Neutrophil (primary cell): Measurements from ENCODE around the gene ELOVL3.

Experiments used
- H3K27ac ChIP-seq: fragments of 200-600 bp; sonication (generic); 2 replicates; pipeline ENCODE4 v1.5.1; 2016; ENCODE audit warnings: mild to moderate bottlenecking, moderate library complexity
- H3K27me3 ChIP-seq: fragments of 200-600 bp; sonication (generic); 2 replicates; pipeline ENCODE4 v1.6.0; 2016; ENCODE audit warnings: mild to moderate bottlenecking
- H3K36me3 ChIP-seq: fragments of 200-600 bp; sonication (generic); 2 replicates; pipeline ENCODE4 v1.5.1; 2017
- H3K4me1 ChIP-seq, 2 experiments: fragments of 200-600 bp in 1 of 2; sonication (generic) in 1 of 2; 1 replicate in 1 of 2; 2 replicates in 1 of 2; pipeline versions ENCODE4 v1.5.1 to v1.6.1; 2013 to 2016; ENCODE audit warnings: low read depth in 1 of 2, low read length in 1 of 2, mild to moderate bottlenecking in 1 of 2, moderate library complexity in 1 of 2; ENCODE audit not compliant: control insufficient read depth in 1 of 2, insufficient read depth in 1 of 2
- H3K4me3 ChIP-seq, 2 experiments: fragments of 200-600 bp in 1 of 2; sonication (generic) in 1 of 2; 1 replicate in 1 of 2; 2 replicates in 1 of 2; pipeline ENCODE4 v1.5.1; 2013 to 2016; ENCODE audit warnings: low read depth in 1 of 2, low read length in 1 of 2, mild to moderate bottlenecking in 1 of 2, moderate library complexity in 1 of 2
- H3K9me3 ChIP-seq: fragments of 200-600 bp; sonication (generic); 2 replicates; pipeline ENCODE4 v1.5.1; 2016
- CTCF ChIP-seq: fragments of 200-600 bp; sonication (generic); IDR thresholded peaks from 2 replicates; pipeline ENCODE4 v1.5.1; 2016; ENCODE audit warnings: antibody characterized with exemption

ELOVL3 gene

GRCh38 chr10:102222797-102223196, 3.3 kb upstream of the ELOVL3 start:
- Histone ChIP-seq H3K4me1 (peaks cover 22% of the 10 kb centered on the region in 2 experiments), H3K9me3 (no peaks in the 10 kb centered on the region), H3K27ac (no peak overlapping the region), H3K27me3 (peaks cover 8% of the 10 kb centered on the region), H3K4me3 (no peak overlapping the region), H3K36me3 (no peaks in the 10 kb centered on the region)
- no peak for TF ChIP-seq CTCF

GRCh38 chr10:102226542-102226870, 407 bp downstream of the ELOVL3 start:
- TF ChIP-seq CTCF = no peak
- H3K4me3 ChIP-seq = peak overlapping the region; percentile 69 to 82
- H3K27ac ChIP-seq = peak overlapping the region; percentile 65
- H3K9me3 ChIP-seq = no peaks in the 10 kb centered on the region
- no peaks in the 10 kb centered on the region for H3K36me3 ChIP-seq
- peaks cover 28% of the 10 kb centered on the region for H3K27me3 ChIP-seq
- peaks cover 45 to 47% of the 10 kb centered on the region in 2 experiments for H3K4me1 ChIP-seq

GRCh38 chr10:102227050-102227449, 951 bp downstream of the ELOVL3 start:
- Histone ChIP-seq H3K4me1 (peaks cover 50 to 52% of the 10 kb centered on the region in 2 experiments), H3K27ac (peak overlapping the region; percentile 65), H3K9me3 (no peaks in the 10 kb centered on the region), H3K4me3 (peak overlapping the region; percentile 69 to 82), H3K27me3 (peaks cover 34% of the 10 kb centered on the region), H3K36me3 (no peaks in the 10 kb centered on the region)
- no peak for TF ChIP-seq CTCF

- Histone ChIP-seq H3K36me3 (no peaks in the 10 kb centered on the region), H3K9me3 (no peaks in the 10 kb centered on the region), H3K4me1 (peaks cover 50 to 53% of the 10 kb centered on the region in 2 experiments), H3K27me3 (peaks cover 53% of the 10 kb centered on the region), H3K4me3 (peak overlapping the region; percentile 61 to 76), H3K27ac (no peak overlapping the region)
- TF ChIP-seq CTCF = peak; percentile 88
Observed at GRCh38 chr10:102229810-102230263, 3.7 kb downstream of the ELOVL3 start.

GRCh38 chr10:102230264-102230860, 4.3 kb downstream of the ELOVL3 start:
- H3K4me1 ChIP-seq = peaks cover 50 to 53% of the 10 kb centered on the region in 2 experiments
- TF ChIP-seq CTCF = no peak
- peaks cover 58% of the 10 kb centered on the region for H3K27me3 ChIP-seq

More at GRCh38 chr10:102230264-102230860, 4.3 kb downstream of the ELOVL3 start:
- peak overlapping the region; percentile 61 to 76 for H3K4me3 ChIP-seq
- H3K27ac ChIP-seq = no peak overlapping the region
- H3K9me3 ChIP-seq = no peaks in the 10 kb centered on the region
- no peaks in the 10 kb centered on the region for H3K36me3 ChIP-seq
